Neuronal stem cell (in vitro differentiated cells): Measurements from ENCODE around the gene XPO5.
"Not testable (repeated sequence)": the region's sequence is repeated elsewhere in the genome, so short reads cannot be mapped to it uniquely, and the experiment has no call there.

Source experiments
- DNase-seq: peaks from one replicate; pipeline ENCODE4 v3.0.0-alpha.2; 2013; ENCODE audit warnings: low spot score
- H2AFZ ChIP-seq: one replicate; pipeline ENCODE4 v1.6.1; 2013; ENCODE audit warnings: mild to moderate bottlenecking, low read length, inconsistent platforms
- H2AK5ac ChIP-seq: 2 replicates; pipeline ENCODE4 v1.6.1; 2013; ENCODE audit warnings: low read depth, mild to moderate bottlenecking, inconsistent platforms, low read length, moderate library complexity, mixed read lengths
- H2BK120ac ChIP-seq: 2 replicates; pipeline ENCODE4 v1.6.1; 2013; ENCODE audit warnings: low read depth, mild to moderate bottlenecking, inconsistent platforms, low read length, moderate library complexity, mixed read lengths
- H2BK12ac ChIP-seq: one replicate; pipeline ENCODE4 v1.6.1; 2013; ENCODE audit warnings: low read length, inconsistent platforms
- H2BK15ac ChIP-seq: 2 replicates; pipeline ENCODE4 v1.6.1; 2013; ENCODE audit warnings: mild to moderate bottlenecking, low read length, inconsistent platforms, mixed read lengths
- H2BK5ac ChIP-seq: one replicate; pipeline ENCODE4 v1.6.1; 2013; ENCODE audit warnings: inconsistent platforms, mild to moderate bottlenecking, low read length, moderate library complexity
- H3K14ac ChIP-seq: one replicate; pipeline ENCODE4 v1.6.1; 2013; ENCODE audit warnings: low read length, inconsistent platforms
- H3K18ac ChIP-seq: 2 replicates; pipeline ENCODE4 v1.6.1; 2013; ENCODE audit warnings: low read length, inconsistent platforms
- H3K23ac ChIP-seq: 2 replicates; pipeline ENCODE4 v1.6.1; 2013; ENCODE audit warnings: low read depth, mild to moderate bottlenecking, mixed read lengths, low read length, inconsistent platforms; ENCODE audit not compliant: poor library complexity
- H3K27ac ChIP-seq: replicated peaks from 3 replicates; pipeline ENCODE4 v1.5.1; 2013; ENCODE audit warnings: low read length, inconsistent platforms
- H3K27me3 ChIP-seq, 3 experiments: 2 replicates each; pipeline ENCODE4 v1.6.1; 2013; ENCODE audit warnings: low read length in 3 of 3, mild to moderate bottlenecking in 2 of 3, inconsistent platforms in 1 of 3, low read depth in 1 of 3, mixed read lengths in 1 of 3, moderate library complexity in 1 of 3; ENCODE audit not compliant: control insufficient read depth in 3 of 3, insufficient read depth in 3 of 3
- H3K36me3 ChIP-seq, 2 donors: replicated peaks in 1 of 2; 2 replicates each; pipeline ENCODE4 v1.6.1; 2013; ENCODE audit warnings: low read length in 2 of 2; ENCODE audit not compliant: control insufficient read depth in 2 of 2, insufficient read depth in 2 of 2
- H3K4ac ChIP-seq: 2 replicates; pipeline ENCODE4 v1.6.1; 2013; ENCODE audit warnings: inconsistent platforms, mild to moderate bottlenecking, low read length, moderate library complexity
- H3K4me1 ChIP-seq, 2 donors: 1 replicate in 1 of 2; 2 replicates in 1 of 2; pipeline ENCODE4 v1.6.1; 2013; ENCODE audit warnings: low read length in 2 of 2, low read depth in 1 of 2; ENCODE audit not compliant: control insufficient read depth in 2 of 2, insufficient read depth in 1 of 2
- H3K4me2 ChIP-seq: one replicate; pipeline ENCODE4 v1.6.1; 2013; ENCODE audit warnings: mild to moderate bottlenecking, low read length, inconsistent platforms; ENCODE audit not compliant: insufficient read depth, poor library complexity, severe bottlenecking
- H3K4me3 ChIP-seq, 2 donors: 2 replicates each; pipeline ENCODE4 v1.5.1; 2013; ENCODE audit warnings: low read length in 2 of 2, mild to moderate bottlenecking in 2 of 2, inconsistent platforms in 1 of 2, moderate library complexity in 1 of 2
- H3K79me1 ChIP-seq: one replicate; pipeline ENCODE4 v1.6.1; 2013; ENCODE audit warnings: low read depth, mild to moderate bottlenecking, inconsistent platforms, low read length, moderate library complexity
- H3K9ac ChIP-seq: one replicate; pipeline ENCODE4 v1.6.1; 2013; ENCODE audit warnings: mild to moderate bottlenecking, low read depth, low read length, inconsistent platforms; ENCODE audit not compliant: poor library complexity
- H3K9me3 ChIP-seq, 2 donors: replicated peaks in 1 of 2; 2 replicates each; pipeline versions ENCODE3 to v1.6.1; 2013; ENCODE audit warnings: low read length in 2 of 2, mild to moderate bottlenecking in 2 of 2, inconsistent platforms in 1 of 2, low read depth in 1 of 2, mixed read lengths in 1 of 2, moderate library complexity in 1 of 2; ENCODE audit not compliant: control insufficient read depth in 2 of 2, insufficient read depth in 1 of 2
- H4K8ac ChIP-seq: one replicate; pipeline ENCODE4 v1.6.1; 2013; ENCODE audit warnings: low read depth, mild to moderate bottlenecking, inconsistent platforms, low read length, moderate library complexity
- H4K91ac ChIP-seq: one replicate; pipeline ENCODE4 v1.6.1; 2013; ENCODE audit warnings: low read length, low read depth, mild to moderate bottlenecking, inconsistent platforms; ENCODE audit not compliant: poor library complexity
- WGBS, 2 donors: extraction: QIAGEN DNeasy Blood & Tissue Kit; methylation state at CpG; one replicate each; pipeline ENCODE4 v1.1.7; 2013; ENCODE audit warnings: missing lambda C conversion rate in 2 of 2, mixed read lengths in 1 of 2; ENCODE audit not compliant: insufficient read length in 2 of 2, insufficient replicate concordance in 1 of 2; ENCODE audit errors: extremely low coverage in 2 of 2; 5-methylcytosine and 5-hydroxymethylcytosine counted together

Gene XPO5

GRCh38 chr6:43541774-43542471 is 33.9 kb downstream of the XPO5 start:
- no CpG with 5 or more reads among the region's 8 CpGs for WGBS, 2 donors
- H3K4ac ChIP-seq: no peak overlapping the region

GRCh38 chr6:43540507-43540906 is 35.3 kb downstream of the XPO5 start:
- H3K36me3 ChIP-seq: peaks cover 18 to 91% of the 10 kb centered on the region in 2 donors
- H3K9me3 ChIP-seq: no peaks in the 10 kb centered on the region
- no peak overlapping the region for H2BK12ac ChIP-seq
- WGBS, 2 donors: no CpG with 5 or more reads among the region's 5 CpGs
- no peak overlapping the region for H3K4ac ChIP-seq
- no peak overlapping the region for H3K4me2 ChIP-seq
- H3K18ac ChIP-seq: no peak overlapping the region
- H3K4me3 ChIP-seq: no peak overlapping the region
- no peak for DNase-seq
- no peak overlapping the region for H4K8ac ChIP-seq
- no peak overlapping the region for H3K27ac ChIP-seq
- H2AFZ ChIP-seq: no peak overlapping the region
- H2BK15ac ChIP-seq: no peak overlapping the region
- H3K4me1 ChIP-seq: no peaks in the 10 kb centered on the region
- no peak overlapping the region for H2BK5ac ChIP-seq
- H2BK120ac ChIP-seq: no peak overlapping the region
- no peaks in the 10 kb centered on the region for H3K79me1 ChIP-seq
- H3K27me3 ChIP-seq: no peaks in the 10 kb centered on the region
- H3K23ac ChIP-seq: no peak overlapping the region
- H2AK5ac ChIP-seq: no peak overlapping the region
- no peak overlapping the region for H3K14ac ChIP-seq
- no peak overlapping the region for H3K9ac ChIP-seq
- no peak overlapping the region for H4K91ac ChIP-seq

More at GRCh38 chr6:43541774-43542471, 33.9 kb downstream of the XPO5 start:
- H2BK12ac ChIP-seq: no peak overlapping the region
- no peaks in the 10 kb centered on the region for H3K79me1 ChIP-seq
- H3K36me3 ChIP-seq: peaks cover 22 to 94% of the 10 kb centered on the region in 2 donors
- H3K4me1 ChIP-seq: no peaks in the 10 kb centered on the region
- no peak overlapping the region for H3K23ac ChIP-seq
- H3K9ac ChIP-seq: no peak overlapping the region
- no peak overlapping the region for H3K27ac ChIP-seq
- H2AK5ac ChIP-seq: no peak overlapping the region
- no peak overlapping the region for H4K91ac ChIP-seq
- H2AFZ ChIP-seq: no peak overlapping the region
- H3K27me3 ChIP-seq: no peaks in the 10 kb centered on the region
- H2BK5ac ChIP-seq: no peak overlapping the region
- H3K14ac ChIP-seq: no peak overlapping the region
- H4K8ac ChIP-seq: no peak overlapping the region
- no peak for DNase-seq
- no peaks in the 10 kb centered on the region for H3K9me3 ChIP-seq
- H3K18ac ChIP-seq: no peak overlapping the region
- no peak overlapping the region for H2BK120ac ChIP-seq
- H3K4me3 ChIP-seq: no peak overlapping the region
- no peak overlapping the region for H2BK15ac ChIP-seq
- H3K4me2 ChIP-seq: no peak overlapping the region

GRCh38 chr6:43539409-43539808 is 36.4 kb downstream of the XPO5 start:
- WGBS, 2 donors: no CpG with 5 or more reads among the region's 20 CpGs
- H3K27ac ChIP-seq, H4K91ac ChIP-seq, H2BK12ac ChIP-seq, H3K14ac ChIP-seq, DNase-seq, H2BK120ac ChIP-seq, H4K8ac ChIP-seq, H3K4ac ChIP-seq, H2BK15ac ChIP-seq, H3K9me3 ChIP-seq, H3K27me3 ChIP-seq, H3K9ac ChIP-seq, H3K4me3 ChIP-seq, H3K4me2 ChIP-seq, H3K18ac ChIP-seq, H2BK5ac ChIP-seq, H3K4me1 ChIP-seq, H2AK5ac ChIP-seq, H2AFZ ChIP-seq, H3K79me1 ChIP-seq, H3K23ac ChIP-seq: not testable (repeated sequence)
- H3K36me3 ChIP-seq: peaks cover 14 to 89% of the 10 kb centered on the region in 2 donors

GRCh38 chr6:43538986-43539385 is 36.9 kb downstream of the XPO5 start:
- not testable (repeated sequence) for H2BK120ac ChIP-seq, H3K18ac ChIP-seq, H3K79me1 ChIP-seq, H2BK12ac ChIP-seq, H3K23ac ChIP-seq, H2BK5ac ChIP-seq, H2BK15ac ChIP-seq, H3K4me3 ChIP-seq, H3K14ac ChIP-seq, H3K4me2 ChIP-seq, H3K27me3 ChIP-seq, H3K9me3 ChIP-seq, H3K4ac ChIP-seq, H4K91ac ChIP-seq, H3K9ac ChIP-seq, H3K4me1 ChIP-seq, H2AK5ac ChIP-seq, H4K8ac ChIP-seq, H2AFZ ChIP-seq, DNase-seq, H3K27ac ChIP-seq
- no CpG with 5 or more reads among the region's 17 CpGs for WGBS, 2 donors
- H3K36me3 ChIP-seq: peaks cover 14 to 88% of the 10 kb centered on the region in 2 donors
